HepG2 (cell line): ENCODE results near the gene JMJD8. TPM values are rescaled to one million over a fixed set of nuclear protein-coding genes. Genes with fewer than 3 reads are reported as not detected.
A peak's percentile ranks its signal among the peaks of the same experiment; 100 is the strongest.

Experiments used
- BCL6 ChIP-seq: IDR thresholded peaks from 2 replicates; pipeline ENCODE4 v1.6.1; 2016; ENCODE audit warnings: missing genetic modification reagents, missing compliant biosample characterization
- JUND ChIP-seq: sonication (generic); formaldehyde crosslinking; IDR thresholded peaks from 2 replicates; pipeline ENCODE4 v1.8.0; 2022; ENCODE audit warnings: mild to moderate bottlenecking, missing genetic modification reagents
- MAFG ChIP-seq: sonication (generic); formaldehyde crosslinking; IDR thresholded peaks from 2 replicates; pipeline ENCODE4 v1.5.1; 2020; ENCODE audit warnings: mild to moderate bottlenecking, missing genetic modification reagents
- MEIS1 ChIP-seq: sonication (generic); formaldehyde crosslinking; IDR thresholded peaks from 2 replicates; pipeline ENCODE4 v1.9.0; 2021; ENCODE audit warnings: mild to moderate bottlenecking, missing genetic modification reagents, moderate library complexity, borderline replicate concordance
- RFXANK ChIP-seq: IDR thresholded peaks from 2 replicates; pipeline ENCODE4 v1.6.1; 2016
- SRF ChIP-seq: IDR thresholded peaks from 2 replicates; pipeline ENCODE4 v1.6.1; 2011; ENCODE audit warnings: mild to moderate bottlenecking, low read depth, low read length, moderate library complexity
- XBP1 ChIP-seq: sonication (generic); formaldehyde crosslinking; IDR thresholded peaks from 2 replicates; pipeline ENCODE4 v1.5.0; 2020; ENCODE audit warnings: missing genetic modification reagents
- ZBTB8A ChIP-seq: sonication (generic); formaldehyde crosslinking; IDR thresholded peaks from 2 replicates; pipeline ENCODE4 v1.4.0; 2020; ENCODE audit warnings: mild to moderate bottlenecking, low read depth, missing genetic modification reagents, borderline replicate concordance
- ZFY ChIP-seq: sonication (generic); formaldehyde crosslinking; IDR thresholded peaks from 2 replicates; pipeline ENCODE4 v1.4.0; 2020; ENCODE audit warnings: missing genetic modification reagents
- ZNF326 ChIP-seq: sonication (generic); formaldehyde crosslinking; IDR thresholded peaks from 2 replicates; pipeline ENCODE4 v1.4.0; 2020; ENCODE audit warnings: missing genetic modification reagents, borderline replicate concordance
- ZNF33A ChIP-seq: sonication (generic); formaldehyde crosslinking; IDR thresholded peaks from 2 replicates; pipeline ENCODE4 v1.5.1; 2020; ENCODE audit warnings: missing genetic modification reagents, mild to moderate bottlenecking, moderate library complexity, borderline replicate concordance
- ZNF350 ChIP-seq: sonication (generic); formaldehyde crosslinking; IDR thresholded peaks from 2 replicates; pipeline ENCODE4 v1.4.0; 2020; ENCODE audit warnings: mild to moderate bottlenecking, low read depth, missing genetic modification reagents, borderline replicate concordance
- ZNF761 ChIP-seq: sonication (generic); formaldehyde crosslinking; conservative IDR thresholded peaks from 2 replicates; pipeline ENCODE4 v1.4.0; 2020; ENCODE audit warnings: mild to moderate bottlenecking, missing genetic modification reagents
- polyA plus RNA-seq, 8 experiments: library from polyadenylated mRNA; depleted of rRNA in 3 of 8; stranded (reverse) in 7 of 8; unstranded in 1 of 8; fragments of >200 nt; fragmentation: Illumina TruSeq in 4 of 8; extraction: Trizol in 4 of 8; gene quantifications; 2 replicates each; pipeline versions ENCODE4 v1.2.1 to v1.2.3, GENCODE V29; 2011 to 2016; ENCODE audit warnings: low read depth in 4 of 8, missing spikeins in 1 of 8, mixed read lengths in 1 of 8; ENCODE audit not compliant: insufficient read depth in 1 of 8
- total RNA-seq, 5 experiments: library from RNA; depleted of rRNA; stranded (reverse); fragments of >200 nt; fragmentation: Illumina TruSeq; extraction: Trizol; gene quantifications; 2 replicates each; pipeline ENCODE4 v1.2.3, GENCODE V29; 2016; ENCODE audit warnings: low read depth in 1 of 5
- TF ChIP-seq, protein P1 (sequence below): IDR thresholded peaks from 2 replicates; pipeline ENCODE4 v1.4.0; 2020; ENCODE audit warnings: mild to moderate bottlenecking, missing genetic modification reagents
- TF ChIP-seq, protein P2 (sequence below): sonication (generic); formaldehyde crosslinking; IDR thresholded peaks from 2 replicates; pipeline ENCODE4 v1.9.0; 2021; ENCODE audit warnings: missing genetic modification reagents, mild to moderate bottlenecking, borderline replicate concordance
- TF ChIP-seq, protein P3 (sequence below): sonication (generic); formaldehyde crosslinking; conservative IDR thresholded peaks from 2 replicates; pipeline ENCODE4 v1.4.0; 2020; ENCODE audit warnings: missing genetic modification reagents

The JMJD8 gene
- total and polyA plus RNA-seq, 2 of the 13 experiments (the other 11 are each of a cell fraction or from before 2014, with no cell fraction given) = 2.6 to 11.8 TPM

DNA sequence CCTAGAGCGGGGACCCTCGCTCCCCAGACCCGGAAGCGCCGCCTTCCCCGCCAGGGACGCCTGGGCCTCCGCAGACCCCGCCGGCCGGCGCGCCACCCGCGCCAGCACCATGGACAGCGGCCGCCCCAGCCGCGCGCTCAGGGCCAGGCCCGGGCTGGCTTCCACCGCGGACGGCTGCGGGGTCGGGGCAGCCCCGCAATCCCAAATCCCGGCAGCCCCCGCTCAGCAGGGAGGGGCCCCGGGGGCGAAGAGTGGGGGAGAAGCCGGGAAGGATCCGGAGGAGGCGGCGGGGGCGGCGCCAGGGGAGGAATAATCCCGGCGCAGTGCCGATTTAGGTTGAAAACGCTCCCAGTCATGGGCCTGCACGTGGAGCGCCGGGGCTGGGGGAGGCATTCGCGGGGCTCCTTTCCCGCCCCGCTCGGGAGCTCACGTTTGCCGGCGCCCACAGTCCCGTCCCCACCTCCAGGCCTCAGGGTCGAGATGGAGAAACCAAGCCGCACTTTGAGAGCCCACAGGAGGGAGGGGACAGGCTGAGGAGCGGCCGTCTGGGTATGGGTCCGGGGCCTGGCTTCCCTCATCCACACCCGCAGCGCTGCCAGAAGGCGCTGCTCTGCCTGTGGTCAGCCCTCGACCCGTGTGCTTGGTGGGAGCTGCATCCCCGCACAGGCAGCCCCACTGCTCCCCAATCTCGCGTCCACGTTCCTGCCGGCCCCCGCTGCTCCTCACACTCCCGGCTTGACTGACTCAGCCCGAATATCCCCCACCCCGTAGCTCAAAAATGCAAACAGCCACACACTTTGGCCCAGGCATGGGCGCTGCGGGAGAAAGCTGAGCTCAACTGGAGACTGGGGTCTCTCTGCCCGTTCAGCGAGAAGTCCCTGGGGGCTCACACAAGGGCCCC lies 16.8 kb upstream of the JMJD8 start (continued):
- TF ChIP-seq, protein P1, sequence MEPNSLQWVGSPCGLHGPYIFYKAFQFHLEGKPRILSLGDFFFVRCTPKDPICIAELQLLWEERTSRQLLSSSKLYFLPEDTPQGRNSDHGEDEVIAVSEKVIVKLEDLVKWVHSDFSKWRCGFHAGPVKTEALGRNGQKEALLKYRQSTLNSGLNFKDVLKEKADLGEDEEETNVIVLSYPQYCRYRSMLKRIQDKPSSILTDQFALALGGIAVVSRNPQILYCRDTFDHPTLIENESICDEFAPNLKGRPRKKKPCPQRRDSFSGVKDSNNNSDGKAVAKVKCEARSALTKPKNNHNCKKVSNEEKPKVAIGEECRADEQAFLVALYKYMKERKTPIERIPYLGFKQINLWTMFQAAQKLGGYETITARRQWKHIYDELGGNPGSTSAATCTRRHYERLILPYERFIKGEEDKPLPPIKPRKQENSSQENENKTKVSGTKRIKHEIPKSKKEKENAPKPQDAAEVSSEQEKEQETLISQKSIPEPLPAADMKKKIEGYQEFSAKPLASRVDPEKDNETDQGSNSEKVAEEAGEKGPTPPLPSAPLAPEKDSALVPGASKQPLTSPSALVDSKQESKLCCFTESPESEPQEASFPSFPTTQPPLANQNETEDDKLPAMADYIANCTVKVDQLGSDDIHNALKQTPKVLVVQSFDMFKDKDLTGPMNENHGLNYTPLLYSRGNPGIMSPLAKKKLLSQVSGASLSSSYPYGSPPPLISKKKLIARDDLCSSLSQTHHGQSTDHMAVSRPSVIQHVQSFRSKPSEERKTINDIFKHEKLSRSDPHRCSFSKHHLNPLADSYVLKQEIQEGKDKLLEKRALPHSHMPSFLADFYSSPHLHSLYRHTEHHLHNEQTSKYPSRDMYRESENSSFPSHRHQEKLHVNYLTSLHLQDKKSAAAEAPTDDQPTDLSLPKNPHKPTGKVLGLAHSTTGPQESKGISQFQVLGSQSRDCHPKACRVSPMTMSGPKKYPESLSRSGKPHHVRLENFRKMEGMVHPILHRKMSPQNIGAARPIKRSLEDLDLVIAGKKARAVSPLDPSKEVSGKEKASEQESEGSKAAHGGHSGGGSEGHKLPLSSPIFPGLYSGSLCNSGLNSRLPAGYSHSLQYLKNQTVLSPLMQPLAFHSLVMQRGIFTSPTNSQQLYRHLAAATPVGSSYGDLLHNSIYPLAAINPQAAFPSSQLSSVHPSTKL (CRISPR knock-in tag) = peak; percentile 50; the same call in 1 of the 2 replicates
- TF ChIP-seq ZNF326 (CRISPR knock-in tag) (no peak), RFXANK (CRISPR knock-in tag) (no peak), ZBTB8A (CRISPR knock-in tag) (no peak), ZNF350 (CRISPR knock-in tag) (no peak), MEIS1 (no peak), ZNF761 (CRISPR knock-in tag) (peak; percentile 75; the same call in 1 of the 2 replicates), ZFY (CRISPR knock-in tag) (peak; percentile 50; the same call in 1 of the 2 replicates), SRF (no peak), BCL6 (CRISPR knock-in tag) (no peak), ZNF33A (CRISPR knock-in tag) (no peak), MAFG (CRISPR knock-in tag) (no peak), JUND (no peak), XBP1 (CRISPR knock-in tag) (no peak)
- TF ChIP-seq, protein P2, sequence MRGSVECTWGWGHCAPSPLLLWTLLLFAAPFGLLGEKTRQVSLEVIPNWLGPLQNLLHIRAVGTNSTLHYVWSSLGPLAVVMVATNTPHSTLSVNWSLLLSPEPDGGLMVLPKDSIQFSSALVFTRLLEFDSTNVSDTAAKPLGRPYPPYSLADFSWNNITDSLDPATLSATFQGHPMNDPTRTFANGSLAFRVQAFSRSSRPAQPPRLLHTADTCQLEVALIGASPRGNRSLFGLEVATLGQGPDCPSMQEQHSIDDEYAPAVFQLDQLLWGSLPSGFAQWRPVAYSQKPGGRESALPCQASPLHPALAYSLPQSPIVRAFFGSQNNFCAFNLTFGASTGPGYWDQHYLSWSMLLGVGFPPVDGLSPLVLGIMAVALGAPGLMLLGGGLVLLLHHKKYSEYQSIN (CRISPR knock-in tag) = no peak
- TF ChIP-seq, protein P3, sequence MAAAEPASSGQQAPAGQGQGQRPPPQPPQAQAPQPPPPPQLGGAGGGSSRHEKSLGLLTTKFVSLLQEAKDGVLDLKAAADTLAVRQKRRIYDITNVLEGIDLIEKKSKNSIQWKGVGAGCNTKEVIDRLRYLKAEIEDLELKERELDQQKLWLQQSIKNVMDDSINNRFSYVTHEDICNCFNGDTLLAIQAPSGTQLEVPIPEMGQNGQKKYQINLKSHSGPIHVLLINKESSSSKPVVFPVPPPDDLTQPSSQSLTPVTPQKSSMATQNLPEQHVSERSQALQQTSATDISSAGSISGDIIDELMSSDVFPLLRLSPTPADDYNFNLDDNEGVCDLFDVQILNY (CRISPR knock-in tag) = 0 out of 2 replicates have a peak, but pooled peaks have one; percentile 49
